ENCODE measurements around the gene STK24.

STK24 gene

GRCh38 chr13:98450026-98450425, 126.9 kb downstream of the STK24 start:
- ATAC-seq = no peak
- no peak for TF ChIP-seq ZFP3 (CRISPR knock-in tag; IDR thresholded peaks at IDR 0.05)
- no peak for TF ChIP-seq ESRRG (CRISPR knock-in tag; IDR thresholded peaks at IDR 0.05)
- TF ChIP-seq OSR1 (CRISPR knock-in tag; IDR thresholded peaks at IDR 0.05) = no peak
- no peak for TF ChIP-seq CSDC2 (CRISPR knock-in tag; IDR thresholded peaks at IDR 0.05)
- no peak for TF ChIP-seq ZFP30 (CRISPR knock-in tag; IDR thresholded peaks at IDR 0.05)
- no peak for TF ChIP-seq ZNF565 (CRISPR knock-in tag; conservative IDR thresholded peaks at IDR 0.05; ENCODE audit: low read depth)
- TF ChIP-seq, protein P1, sequence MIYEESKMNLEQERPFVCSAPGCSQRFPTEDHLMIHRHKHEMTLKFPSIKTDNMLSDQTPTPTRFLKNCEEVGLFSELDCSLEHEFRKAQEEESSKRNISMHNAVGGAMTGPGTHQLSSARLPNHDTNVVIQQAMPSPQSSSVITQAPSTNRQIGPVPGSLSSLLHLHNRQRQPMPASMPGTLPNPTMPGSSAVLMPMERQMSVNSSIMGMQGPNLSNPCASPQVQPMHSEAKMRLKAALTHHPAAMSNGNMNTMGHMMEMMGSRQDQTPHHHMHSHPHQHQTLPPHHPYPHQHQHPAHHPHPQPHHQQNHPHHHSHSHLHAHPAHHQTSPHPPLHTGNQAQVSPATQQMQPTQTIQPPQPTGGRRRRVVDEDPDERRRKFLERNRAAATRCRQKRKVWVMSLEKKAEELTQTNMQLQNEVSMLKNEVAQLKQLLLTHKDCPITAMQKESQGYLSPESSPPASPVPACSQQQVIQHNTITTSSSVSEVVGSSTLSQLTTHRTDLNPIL (CRISPR knock-in tag; IDR thresholded peaks at IDR 0.05; ENCODE audit: low read depth) = no peak
- no peak for TF ChIP-seq PPARA (CRISPR knock-in tag; IDR thresholded peaks at IDR 0.05; ENCODE audit: borderline replicate concordance)
- TF ChIP-seq BACH2 (CRISPR knock-in tag; IDR thresholded peaks at IDR 0.05; ENCODE audit: borderline replicate concordance) = no peak
- no peak for TF ChIP-seq ZNF70 (CRISPR knock-in tag; IDR thresholded peaks at IDR 0.05)
- no peak for TF ChIP-seq ISL1 (CRISPR knock-in tag; IDR thresholded peaks at IDR 0.05)
- no peak for TF ChIP-seq SNAI2 (CRISPR knock-in tag; IDR thresholded peaks at IDR 0.05)
- no peak for TF ChIP-seq RARB (CRISPR knock-in tag; IDR thresholded peaks at IDR 0.05)
- TF ChIP-seq ARNTL (CRISPR knock-in tag; IDR thresholded peaks at IDR 0.05; ENCODE audit: borderline replicate concordance, low read depth) = no peak
- no peak for TF ChIP-seq ZC3H10 (CRISPR knock-in tag; IDR thresholded peaks at IDR 0.05)
- TF ChIP-seq, protein P2, sequence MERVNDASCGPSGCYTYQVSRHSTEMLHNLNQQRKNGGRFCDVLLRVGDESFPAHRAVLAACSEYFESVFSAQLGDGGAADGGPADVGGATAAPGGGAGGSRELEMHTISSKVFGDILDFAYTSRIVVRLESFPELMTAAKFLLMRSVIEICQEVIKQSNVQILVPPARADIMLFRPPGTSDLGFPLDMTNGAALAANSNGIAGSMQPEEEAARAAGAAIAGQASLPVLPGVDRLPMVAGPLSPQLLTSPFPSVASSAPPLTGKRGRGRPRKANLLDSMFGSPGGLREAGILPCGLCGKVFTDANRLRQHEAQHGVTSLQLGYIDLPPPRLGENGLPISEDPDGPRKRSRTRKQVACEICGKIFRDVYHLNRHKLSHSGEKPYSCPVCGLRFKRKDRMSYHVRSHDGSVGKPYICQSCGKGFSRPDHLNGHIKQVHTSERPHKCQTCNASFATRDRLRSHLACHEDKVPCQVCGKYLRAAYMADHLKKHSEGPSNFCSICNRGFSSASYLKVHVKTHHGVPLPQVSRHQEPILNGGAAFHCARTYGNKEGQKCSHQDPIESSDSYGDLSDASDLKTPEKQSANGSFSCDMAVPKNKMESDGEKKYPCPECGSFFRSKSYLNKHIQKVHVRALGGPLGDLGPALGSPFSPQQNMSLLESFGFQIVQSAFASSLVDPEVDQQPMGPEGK (CRISPR knock-in tag; IDR thresholded peaks at IDR 0.05; ENCODE audit: borderline replicate concordance) = no peak
- TF ChIP-seq, protein P3, sequence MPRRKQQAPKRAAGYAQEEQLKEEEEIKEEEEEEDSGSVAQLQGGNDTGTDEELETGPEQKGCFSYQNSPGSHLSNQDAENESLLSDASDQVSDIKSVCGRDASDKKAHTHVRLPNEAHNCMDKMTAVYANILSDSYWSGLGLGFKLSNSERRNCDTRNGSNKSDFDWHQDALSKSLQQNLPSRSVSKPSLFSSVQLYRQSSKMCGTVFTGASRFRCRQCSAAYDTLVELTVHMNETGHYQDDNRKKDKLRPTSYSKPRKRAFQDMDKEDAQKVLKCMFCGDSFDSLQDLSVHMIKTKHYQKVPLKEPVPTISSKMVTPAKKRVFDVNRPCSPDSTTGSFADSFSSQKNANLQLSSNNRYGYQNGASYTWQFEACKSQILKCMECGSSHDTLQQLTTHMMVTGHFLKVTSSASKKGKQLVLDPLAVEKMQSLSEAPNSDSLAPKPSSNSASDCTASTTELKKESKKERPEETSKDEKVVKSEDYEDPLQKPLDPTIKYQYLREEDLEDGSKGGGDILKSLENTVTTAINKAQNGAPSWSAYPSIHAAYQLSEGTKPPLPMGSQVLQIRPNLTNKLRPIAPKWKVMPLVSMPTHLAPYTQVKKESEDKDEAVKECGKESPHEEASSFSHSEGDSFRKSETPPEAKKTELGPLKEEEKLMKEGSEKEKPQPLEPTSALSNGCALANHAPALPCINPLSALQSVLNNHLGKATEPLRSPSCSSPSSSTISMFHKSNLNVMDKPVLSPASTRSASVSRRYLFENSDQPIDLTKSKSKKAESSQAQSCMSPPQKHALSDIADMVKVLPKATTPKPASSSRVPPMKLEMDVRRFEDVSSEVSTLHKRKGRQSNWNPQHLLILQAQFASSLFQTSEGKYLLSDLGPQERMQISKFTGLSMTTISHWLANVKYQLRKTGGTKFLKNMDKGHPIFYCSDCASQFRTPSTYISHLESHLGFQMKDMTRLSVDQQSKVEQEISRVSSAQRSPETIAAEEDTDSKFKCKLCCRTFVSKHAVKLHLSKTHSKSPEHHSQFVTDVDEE (CRISPR knock-in tag; IDR thresholded peaks at IDR 0.05) = no peak
- TF ChIP-seq CSRNP3 (CRISPR knock-in tag; IDR thresholded peaks at IDR 0.05) = no peak
- TF ChIP-seq, protein P4, sequence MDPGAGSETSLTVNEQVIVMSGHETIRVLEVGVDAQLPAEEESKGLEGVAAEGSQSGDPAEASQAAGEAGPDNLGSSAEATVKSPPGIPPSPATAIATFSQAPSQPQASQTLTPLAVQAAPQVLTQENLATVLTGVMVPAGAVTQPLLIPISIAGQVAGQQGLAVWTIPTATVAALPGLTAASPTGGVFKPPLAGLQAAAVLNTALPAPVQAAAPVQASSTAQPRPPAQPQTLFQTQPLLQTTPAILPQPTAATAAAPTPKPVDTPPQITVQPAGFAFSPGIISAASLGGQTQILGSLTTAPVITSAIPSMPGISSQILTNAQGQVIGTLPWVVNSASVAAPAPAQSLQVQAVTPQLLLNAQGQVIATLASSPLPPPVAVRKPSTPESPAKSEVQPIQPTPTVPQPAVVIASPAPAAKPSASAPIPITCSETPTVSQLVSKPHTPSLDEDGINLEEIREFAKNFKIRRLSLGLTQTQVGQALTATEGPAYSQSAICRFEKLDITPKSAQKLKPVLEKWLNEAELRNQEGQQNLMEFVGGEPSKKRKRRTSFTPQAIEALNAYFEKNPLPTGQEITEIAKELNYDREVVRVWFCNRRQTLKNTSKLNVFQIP (CRISPR knock-in tag; IDR thresholded peaks at IDR 0.05; ENCODE audit: borderline replicate concordance, low read depth) = no peak
- TF ChIP-seq TCF4 (CRISPR knock-in tag; IDR thresholded peaks at IDR 0.05; ENCODE audit: borderline replicate concordance) = no peak

DNA sequence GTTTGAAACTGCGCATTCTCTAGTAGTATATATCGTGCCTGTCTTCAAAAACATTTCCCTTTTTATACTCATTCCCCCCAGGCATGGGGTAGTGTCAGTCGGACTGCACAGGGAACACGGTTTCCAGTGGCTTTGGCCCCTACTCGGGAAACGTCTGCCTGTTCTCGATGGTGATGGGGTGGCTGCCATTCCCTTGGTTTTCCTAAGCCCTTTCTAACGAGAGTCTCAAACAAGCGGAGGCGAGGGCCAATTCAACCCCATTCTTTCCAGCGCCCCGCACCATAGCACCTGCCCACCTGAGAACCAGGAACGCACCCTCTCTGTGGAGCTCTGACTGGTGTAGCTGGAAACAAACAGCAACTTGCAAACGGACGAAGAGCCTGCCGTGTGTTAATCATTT, 127.6 kb downstream of the STK24 start:
- no peak for ATAC-seq
- no peak for TF ChIP-seq PPARA (CRISPR knock-in tag; IDR thresholded peaks at IDR 0.05; ENCODE audit: borderline replicate concordance)
- TF ChIP-seq ZFP3 (CRISPR knock-in tag; IDR thresholded peaks at IDR 0.05) = no peak
- no peak for TF ChIP-seq ZC3H10 (CRISPR knock-in tag; IDR thresholded peaks at IDR 0.05)
- TF ChIP-seq ISL1 (CRISPR knock-in tag; IDR thresholded peaks at IDR 0.05) = no peak
- TF ChIP-seq ZNF565 (CRISPR knock-in tag; conservative IDR thresholded peaks at IDR 0.05; ENCODE audit: low read depth) = no peak
- TF ChIP-seq, protein P4 (CRISPR knock-in tag; IDR thresholded peaks at IDR 0.05; ENCODE audit: borderline replicate concordance, low read depth) = no peak
- no peak for TF ChIP-seq ZNF8 (CRISPR knock-in tag; IDR thresholded peaks at IDR 0.05)
- TF ChIP-seq, protein P1 (CRISPR knock-in tag; IDR thresholded peaks at IDR 0.05; ENCODE audit: low read depth) = no peak
- TF ChIP-seq ZNF70 (CRISPR knock-in tag; IDR thresholded peaks at IDR 0.05) = no peak
- no peak for TF ChIP-seq SNAI2 (CRISPR knock-in tag; IDR thresholded peaks at IDR 0.05)
- no peak for TF ChIP-seq TCF4 (CRISPR knock-in tag; IDR thresholded peaks at IDR 0.05; ENCODE audit: borderline replicate concordance)
- TF ChIP-seq, protein P2 (CRISPR knock-in tag; IDR thresholded peaks at IDR 0.05; ENCODE audit: borderline replicate concordance) = no peak
- no peak for TF ChIP-seq BACH2 (CRISPR knock-in tag; IDR thresholded peaks at IDR 0.05; ENCODE audit: borderline replicate concordance)
- TF ChIP-seq, protein P3 (CRISPR knock-in tag; IDR thresholded peaks at IDR 0.05) = no peak
